ENCODE data around the gene MAP7.
"Not testable (repeated sequence)": the region's sequence is repeated elsewhere in the genome, so short reads cannot be mapped to it uniquely, and the experiment has no call there.

Gene MAP7

GRCh38 chr6:136550330-136551071 lies at the start of gene MAP7:
Gene MAP7 (minus strand): TSS chr6:136550422. CDS start chr6:136550408, 14 bp downstream.
- TF ChIP-seq ZNF274 (IDR thresholded peaks at IDR 0.05; ENCODE audit: low read depth, low read length): no peak

GRCh38 chr6:136599329-136600011 lies 49.2 kb upstream of the MAP7 start:
- H3K4me3 ChIP-seq (ENCODE audit: low read length): no peak overlapping the region
- no peak for TF ChIP-seq ZNF274 (IDR thresholded peaks at IDR 0.05; ENCODE audit: low read depth, low read length)

More at GRCh38 chr6:136550330-136551071, at the start of gene MAP7:
- peak within 1 kb of the TSS; percentile 71 for H3K4me3 ChIP-seq (ENCODE audit: low read length)

GRCh38 chr6:136598048-136598447 lies 47.8 kb upstream of the MAP7 start:
- no peak overlapping the region for H3K4me3 ChIP-seq (ENCODE audit: low read length)
- TF ChIP-seq ZNF274 (IDR thresholded peaks at IDR 0.05; ENCODE audit: low read depth, low read length): no peak

GRCh38 chr6:136594671-136595070 lies 44.4 kb upstream of the MAP7 start:
- TF ChIP-seq ZNF274 (IDR thresholded peaks at IDR 0.05; ENCODE audit: low read depth, low read length): no peak
- H3K4me3 ChIP-seq (ENCODE audit: low read length): peak overlapping the region; percentile 49; the same call in 1 of the 2 replicates

GRCh38 chr6:136593748-136594490 lies 43.7 kb upstream of the MAP7 start:
- H3K4me3 ChIP-seq (ENCODE audit: low read length): peak overlapping the region; percentile 49; the same call in 1 of the 2 replicates
- no peak for TF ChIP-seq ZNF274 (IDR thresholded peaks at IDR 0.05; ENCODE audit: low read depth, low read length)

- no peak overlapping the region for H3K4me3 ChIP-seq (ENCODE audit: low read length)
- TF ChIP-seq ZNF274 (IDR thresholded peaks at IDR 0.05; ENCODE audit: low read depth, low read length): no peak
Observed at GRCh38 chr6:136592930-136593673, 42.9 kb upstream of the MAP7 start.

GRCh38 chr6:136591617-136592016 lies 41.4 kb upstream of the MAP7 start:
- H3K4me3 ChIP-seq (ENCODE audit: low read length): no peak overlapping the region
- TF ChIP-seq ZNF274 (IDR thresholded peaks at IDR 0.05; ENCODE audit: low read depth, low read length): no peak

- not testable (repeated sequence) for H3K4me3 ChIP-seq (ENCODE audit: low read length)
Observed at GRCh38 chr6:136590846-136591245, 40.6 kb upstream of the MAP7 start.

GRCh38 chr6:136587527-136587926 lies 37.3 kb upstream of the MAP7 start:
- TF ChIP-seq ZNF274 (IDR thresholded peaks at IDR 0.05; ENCODE audit: low read depth, low read length): no peak
- no peak overlapping the region for H3K4me3 ChIP-seq (ENCODE audit: low read length)

GRCh38 chr6:136586295-136586694 lies 36.1 kb upstream of the MAP7 start:
- no peak overlapping the region for H3K4me3 ChIP-seq (ENCODE audit: low read length)
- no peak for TF ChIP-seq ZNF274 (IDR thresholded peaks at IDR 0.05; ENCODE audit: low read depth, low read length)

GRCh38 chr6:136585523-136585922 lies 35.3 kb upstream of the MAP7 start:
- H3K4me3 ChIP-seq (ENCODE audit: low read length): not testable (repeated sequence)

GRCh38 chr6:136584290-136584689 lies 34.1 kb upstream of the MAP7 start:
- H3K4me3 ChIP-seq (ENCODE audit: low read length): not testable (repeated sequence)

- no peak for TF ChIP-seq ZNF274 (IDR thresholded peaks at IDR 0.05; ENCODE audit: low read depth, low read length)
- no peak overlapping the region for H3K4me3 ChIP-seq (ENCODE audit: low read length)
Observed at GRCh38 chr6:136582711-136583471, 32.7 kb upstream of the MAP7 start.
